Fibroblast of mammary gland (primary cell): ENCODE data around the gene BIRC3.
A peak's percentile ranks its signal among the peaks of the same experiment; 100 is the strongest.

Experiments
- DNase-seq: peaks from one replicate; pipeline ENCODE4 v3.0.0-alpha.2; 2010; ENCODE audit warnings: low read depth
- H3K4me3 ChIP-seq: 2 replicates; pipeline ENCODE4 v1.5.1; 2011; ENCODE audit warnings: low read depth, mild to moderate bottlenecking, low read length, moderate library complexity; ENCODE audit not compliant: control insufficient read depth
- TF ChIP-seq, protein P1 (sequence below): conservative IDR thresholded peaks from 2 replicates; pipeline ENCODE4 v1.5.1; 2011; ENCODE audit warnings: low read depth, low read length, inconsistent platforms; ENCODE audit not compliant: control insufficient read depth, insufficient read depth

The BIRC3 gene

DNA sequence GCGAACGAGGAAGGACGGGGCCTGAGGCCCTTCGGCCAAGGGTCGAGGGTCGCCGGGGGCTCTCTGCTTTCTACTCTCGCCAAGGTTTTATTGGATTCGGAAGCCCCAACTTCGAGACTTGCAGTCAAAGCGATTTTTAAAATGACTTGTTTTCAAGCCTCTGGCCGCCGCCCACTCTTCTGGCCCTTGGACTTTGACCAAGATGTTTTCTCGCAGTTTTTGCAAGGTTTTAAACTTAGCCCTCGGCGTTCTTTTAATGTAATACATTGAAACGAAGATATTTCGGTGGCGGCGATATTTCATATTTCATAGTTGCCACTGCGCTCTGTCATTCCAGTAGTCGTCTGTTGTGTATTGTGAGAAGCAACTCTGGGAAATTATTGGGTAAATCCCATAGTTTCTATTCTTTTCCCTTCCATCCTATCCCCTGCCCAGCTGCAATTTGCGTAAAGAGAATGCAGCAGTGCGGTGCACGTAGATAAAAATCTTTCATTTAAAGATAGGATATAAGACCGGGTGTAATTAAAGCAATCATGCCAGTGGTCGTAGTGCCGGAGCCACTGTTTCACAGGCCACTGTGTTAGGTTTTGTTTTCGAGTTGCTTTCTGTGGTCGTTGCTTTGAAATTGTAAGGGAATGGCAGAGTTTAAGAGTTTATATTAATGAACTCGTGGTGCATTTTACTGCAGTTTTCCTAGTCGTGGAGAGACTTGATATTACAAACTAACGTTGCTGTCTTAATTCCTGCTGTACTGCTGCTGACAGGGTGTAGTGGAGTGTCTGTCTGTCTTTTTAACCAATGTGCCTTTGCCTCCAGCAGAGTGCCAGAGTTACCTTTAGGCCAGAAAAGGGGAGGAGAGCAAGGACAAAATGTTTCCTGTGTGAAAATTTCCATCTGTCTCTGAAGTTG, 30.4 kb downstream of the BIRC3 start:
- peak; percentile 41 for DNase-seq
- peak overlapping the region; percentile 87 for H3K4me3 ChIP-seq
- TF ChIP-seq, protein P1, sequence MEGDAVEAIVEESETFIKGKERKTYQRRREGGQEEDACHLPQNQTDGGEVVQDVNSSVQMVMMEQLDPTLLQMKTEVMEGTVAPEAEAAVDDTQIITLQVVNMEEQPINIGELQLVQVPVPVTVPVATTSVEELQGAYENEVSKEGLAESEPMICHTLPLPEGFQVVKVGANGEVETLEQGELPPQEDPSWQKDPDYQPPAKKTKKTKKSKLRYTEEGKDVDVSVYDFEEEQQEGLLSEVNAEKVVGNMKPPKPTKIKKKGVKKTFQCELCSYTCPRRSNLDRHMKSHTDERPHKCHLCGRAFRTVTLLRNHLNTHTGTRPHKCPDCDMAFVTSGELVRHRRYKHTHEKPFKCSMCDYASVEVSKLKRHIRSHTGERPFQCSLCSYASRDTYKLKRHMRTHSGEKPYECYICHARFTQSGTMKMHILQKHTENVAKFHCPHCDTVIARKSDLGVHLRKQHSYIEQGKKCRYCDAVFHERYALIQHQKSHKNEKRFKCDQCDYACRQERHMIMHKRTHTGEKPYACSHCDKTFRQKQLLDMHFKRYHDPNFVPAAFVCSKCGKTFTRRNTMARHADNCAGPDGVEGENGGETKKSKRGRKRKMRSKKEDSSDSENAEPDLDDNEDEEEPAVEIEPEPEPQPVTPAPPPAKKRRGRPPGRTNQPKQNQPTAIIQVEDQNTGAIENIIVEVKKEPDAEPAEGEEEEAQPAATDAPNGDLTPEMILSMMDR = no peak

DNA sequence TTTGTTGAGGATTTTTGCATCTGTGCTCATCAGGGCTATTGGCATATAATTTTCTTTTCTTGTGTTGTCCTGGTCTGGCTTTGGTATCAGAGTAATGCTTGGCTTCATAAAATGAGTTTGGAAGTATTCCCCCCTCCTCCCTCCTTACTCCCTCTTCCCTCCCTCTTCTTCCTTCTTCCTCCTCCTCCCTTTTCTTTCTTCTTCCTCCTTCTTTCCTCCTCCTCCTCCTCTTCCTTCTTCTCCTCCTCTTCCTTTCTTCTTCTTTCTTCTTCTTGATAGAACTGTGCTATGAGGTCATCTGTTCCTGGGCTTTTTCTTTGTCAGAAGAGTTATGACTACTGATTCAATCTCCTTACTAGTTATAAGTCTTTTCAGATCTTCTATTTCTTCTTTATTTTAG, 39.8 kb downstream of the BIRC3 start:
- no peak overlapping the region for H3K4me3 ChIP-seq
- DNase-seq = no peak
- TF ChIP-seq, protein P1 = no peak

DNA sequence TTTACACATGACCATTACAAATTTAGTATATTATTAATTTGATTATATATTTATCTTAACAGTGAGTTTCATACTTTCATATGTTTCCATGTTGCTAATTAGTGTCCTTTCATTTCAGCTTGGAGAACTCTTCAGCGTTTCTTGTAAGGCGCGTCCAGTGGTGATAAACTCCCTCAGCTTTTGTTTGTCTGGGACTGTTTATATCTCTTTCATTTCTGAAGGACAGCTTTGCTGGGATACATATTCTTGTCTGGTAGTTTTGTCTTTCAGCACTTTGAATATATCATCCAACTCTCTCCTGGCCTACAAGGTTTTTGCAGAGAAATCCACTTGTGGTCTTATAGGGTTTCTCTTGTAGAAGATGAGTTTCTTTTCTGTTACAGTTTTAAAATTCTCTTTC, 42.1 kb downstream of the BIRC3 start:
- no peak for DNase-seq
- no peak overlapping the region for H3K4me3 ChIP-seq
- TF ChIP-seq, protein P1 = no peak

DNA sequence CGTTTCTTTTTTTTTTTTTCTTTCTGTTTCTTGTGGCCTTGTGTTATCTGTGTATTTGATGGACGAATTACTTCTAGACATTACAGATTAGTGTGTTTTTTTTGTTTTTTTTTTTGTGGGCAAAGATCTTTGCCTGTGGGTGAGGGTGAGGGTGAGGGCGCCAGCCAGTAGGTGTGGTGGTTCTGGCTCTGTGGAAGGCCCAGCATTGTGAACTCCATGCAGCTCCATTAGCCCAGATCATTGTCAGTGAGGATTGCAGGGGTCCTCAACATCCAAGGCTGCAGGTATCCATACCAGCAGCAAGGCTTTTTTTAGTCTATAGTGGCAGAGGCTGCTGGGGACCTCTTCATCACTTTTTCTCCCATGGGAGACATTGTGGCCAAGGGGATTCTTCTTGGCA, 43.4 kb downstream of the BIRC3 start:
- no peak overlapping the region for H3K4me3 ChIP-seq
- TF ChIP-seq, protein P1 = no peak
- no peak for DNase-seq

DNA sequence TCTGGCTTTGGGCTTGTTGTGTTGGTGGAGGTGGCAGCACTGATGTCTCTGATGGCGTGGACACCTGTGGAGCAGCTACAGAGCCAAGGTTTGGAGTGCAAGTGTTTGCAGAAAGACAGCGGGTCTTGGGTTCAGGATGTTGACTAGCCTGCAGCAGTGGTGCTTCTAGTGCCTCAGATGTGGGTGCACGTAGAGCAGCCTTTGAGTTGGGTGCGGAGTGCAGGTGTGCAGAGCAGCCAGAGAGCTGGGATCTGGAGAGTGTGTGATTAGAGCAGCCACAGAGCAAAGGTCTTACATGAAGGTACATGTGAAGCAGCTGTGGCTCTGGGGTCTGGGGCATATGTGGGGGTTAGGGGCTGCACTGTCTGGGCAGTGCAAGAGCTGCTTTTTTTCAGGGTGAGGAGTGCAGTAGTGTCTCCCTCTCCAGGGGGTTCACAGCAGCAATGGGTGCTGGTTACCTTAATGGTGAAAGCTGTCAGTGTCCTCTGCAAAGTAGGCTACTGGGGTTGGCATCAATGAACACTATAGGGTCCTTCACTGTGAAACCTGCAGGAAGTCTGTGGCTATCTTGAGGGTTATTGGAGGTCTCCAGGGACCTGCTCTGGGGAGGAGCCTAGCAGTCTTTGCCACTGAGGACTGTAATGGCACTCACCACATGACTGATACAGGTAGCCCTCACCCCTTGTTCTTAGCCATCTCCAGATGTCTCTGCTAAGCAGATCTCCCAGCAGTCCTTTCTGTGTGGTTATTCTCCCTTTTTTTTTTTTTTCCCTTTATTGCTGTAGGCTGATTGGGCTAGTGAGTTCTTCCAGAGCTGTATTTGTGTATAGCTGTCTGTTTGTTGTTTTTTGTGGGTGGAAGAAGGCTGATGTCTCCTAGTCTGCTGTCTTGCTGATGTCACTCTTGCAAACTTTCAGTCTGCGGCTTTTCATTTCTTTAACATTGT, 44.1 kb downstream of the BIRC3 start:
- no peak overlapping the region for H3K4me3 ChIP-seq
- TF ChIP-seq, protein P1 = no peak

DNA sequence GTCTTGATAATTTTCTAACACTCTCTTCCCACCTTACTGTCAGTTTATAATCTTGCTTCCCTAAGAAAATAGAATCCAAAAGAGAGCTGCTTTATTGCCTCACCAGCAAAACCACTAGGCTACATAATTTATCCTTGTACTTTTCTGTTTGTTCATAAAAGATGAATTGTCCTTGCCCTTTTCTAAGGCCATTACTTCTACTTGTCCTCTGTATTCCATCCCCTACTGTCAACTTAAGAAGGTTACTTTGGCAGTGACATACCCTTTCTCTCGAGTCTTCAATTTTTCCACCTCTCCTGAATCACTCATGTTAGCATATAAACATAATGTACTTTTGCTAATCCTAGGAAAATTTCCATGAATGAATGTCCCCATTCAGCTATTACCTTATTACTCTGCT, 47.7 kb downstream of the BIRC3 start:
- no peak overlapping the region for H3K4me3 ChIP-seq
- TF ChIP-seq, protein P1 = no peak
- DNase-seq = no peak

More for the DNA sequence above, 44.1 kb downstream of the BIRC3 start:
- peak; percentile 49 for DNase-seq
